ENCODE results near the gene MYOZ1.

DNA sequence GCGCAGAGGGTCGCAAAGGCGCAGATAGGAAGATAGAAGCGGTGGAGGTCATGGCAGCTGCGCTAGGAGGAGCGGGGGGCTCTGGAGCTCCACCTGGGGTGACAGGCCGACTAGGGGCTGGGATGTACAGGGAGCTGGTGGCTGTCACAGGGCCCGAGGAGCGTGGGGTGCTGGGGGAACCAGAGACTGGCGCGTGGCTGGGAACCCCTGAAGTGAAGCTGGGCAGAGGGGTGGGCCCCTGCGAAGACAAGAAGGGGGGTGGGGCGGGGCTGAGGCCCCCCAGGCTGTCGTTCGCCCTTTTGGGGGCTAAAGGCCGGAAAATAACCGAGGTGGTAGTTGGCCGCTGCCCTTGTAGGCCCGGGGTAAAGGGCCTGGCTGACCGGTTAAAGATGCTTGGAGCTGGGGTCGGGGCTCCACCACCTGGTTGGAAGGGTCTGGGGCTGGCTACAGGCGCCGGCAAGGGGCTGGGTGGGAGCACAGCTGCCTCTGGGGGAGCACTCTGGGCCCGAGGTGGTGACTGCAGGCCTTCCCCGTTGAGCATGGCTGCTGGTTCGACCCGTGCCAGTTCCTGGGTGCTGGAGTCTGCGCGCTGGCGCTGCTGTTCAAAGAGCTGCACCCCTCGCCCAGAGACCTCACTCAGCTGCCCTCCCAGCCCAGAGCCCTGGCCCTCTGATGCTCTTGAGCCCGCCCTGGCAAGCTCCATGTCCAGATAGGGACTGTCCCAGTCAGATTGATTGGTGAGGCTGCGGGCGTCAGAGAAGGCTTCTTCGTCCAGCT lies 6.8 kb upstream of the MYOZ1 start:
- TF ChIP-seq, protein P1, sequence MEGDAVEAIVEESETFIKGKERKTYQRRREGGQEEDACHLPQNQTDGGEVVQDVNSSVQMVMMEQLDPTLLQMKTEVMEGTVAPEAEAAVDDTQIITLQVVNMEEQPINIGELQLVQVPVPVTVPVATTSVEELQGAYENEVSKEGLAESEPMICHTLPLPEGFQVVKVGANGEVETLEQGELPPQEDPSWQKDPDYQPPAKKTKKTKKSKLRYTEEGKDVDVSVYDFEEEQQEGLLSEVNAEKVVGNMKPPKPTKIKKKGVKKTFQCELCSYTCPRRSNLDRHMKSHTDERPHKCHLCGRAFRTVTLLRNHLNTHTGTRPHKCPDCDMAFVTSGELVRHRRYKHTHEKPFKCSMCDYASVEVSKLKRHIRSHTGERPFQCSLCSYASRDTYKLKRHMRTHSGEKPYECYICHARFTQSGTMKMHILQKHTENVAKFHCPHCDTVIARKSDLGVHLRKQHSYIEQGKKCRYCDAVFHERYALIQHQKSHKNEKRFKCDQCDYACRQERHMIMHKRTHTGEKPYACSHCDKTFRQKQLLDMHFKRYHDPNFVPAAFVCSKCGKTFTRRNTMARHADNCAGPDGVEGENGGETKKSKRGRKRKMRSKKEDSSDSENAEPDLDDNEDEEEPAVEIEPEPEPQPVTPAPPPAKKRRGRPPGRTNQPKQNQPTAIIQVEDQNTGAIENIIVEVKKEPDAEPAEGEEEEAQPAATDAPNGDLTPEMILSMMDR (conservative IDR thresholded peaks at IDR 0.05) = no peak
- no peak for TF ChIP-seq EZH2 (IDR thresholded peaks at IDR 0.05; ENCODE audit: low read depth)

All from PC-9 (cell line).